HepG2 (cell line): Measurements from ENCODE around the gene TSEN54. TPM values are rescaled to one million over a fixed set of nuclear protein-coding genes. Genes with fewer than 3 reads are reported as not detected.
A peak's percentile ranks its signal among the peaks of the same experiment; 100 is the strongest.

ENCODE experiments used
- ATF3 ChIP-seq: sonication (generic); formaldehyde crosslinking; IDR thresholded peaks from 2 replicates; pipeline ENCODE4 v1.4.0; 2020; ENCODE audit warnings: missing genetic modification reagents
- ATM ChIP-seq: fragments of 450-650 bp; IDR thresholded peaks from 2 replicates; pipeline ENCODE4 v1.7.1; 2017; ENCODE audit warnings: mild to moderate bottlenecking, borderline replicate concordance
- FOXK1 ChIP-seq: sonication (generic); formaldehyde crosslinking; IDR thresholded peaks from 2 replicates; pipeline ENCODE4 v1.4.0; 2020; ENCODE audit warnings: low read depth, missing genetic modification reagents, borderline replicate concordance
- HNRNPK ChIP-seq: fragments of 200-400 bp; formaldehyde crosslinking; IDR thresholded peaks from 2 replicates; pipeline ENCODE4 v1.6.1; 2018; ENCODE audit warnings: low read length, low read depth, moderate library complexity, mild to moderate bottlenecking; ENCODE audit not compliant: poor library complexity, severe bottlenecking
- HNRNPL ChIP-seq: fragments of 200-400 bp; formaldehyde crosslinking; IDR thresholded peaks from 2 replicates; pipeline ENCODE4 v1.6.1; 2017; ENCODE audit warnings: mild to moderate bottlenecking, low read depth, low read length
- MATR3 ChIP-seq: sonication (generic); formaldehyde crosslinking; IDR thresholded peaks from 2 replicates; pipeline ENCODE4 v1.4.0; 2020; ENCODE audit warnings: missing genetic modification reagents
- MBNL3 ChIP-seq: fragments of 250-450 bp; sonication (Bioruptor Pico); conservative IDR thresholded peaks from 2 replicates; pipeline ENCODE4 v1.8.0; 2022; ENCODE audit warnings: mild to moderate bottlenecking, inconsistent platforms
- NAIF1 ChIP-seq: sonication (generic); formaldehyde crosslinking; IDR thresholded peaks from 2 replicates; pipeline ENCODE4 v1.5.0; 2020; ENCODE audit warnings: mild to moderate bottlenecking, missing genetic modification reagents, borderline replicate concordance
- NFE2L1 ChIP-seq: sonication (generic); formaldehyde crosslinking; IDR thresholded peaks from 2 replicates; pipeline ENCODE4 v1.4.0; 2020; ENCODE audit warnings: missing genetic modification reagents, mild to moderate bottlenecking, borderline replicate concordance
- NFE2L2 ChIP-seq: fragments of 150-350 bp; IDR thresholded peaks from 2 replicates; pipeline ENCODE4 v1.6.1; 2014; ENCODE audit warnings: low read length
- NR0B2 ChIP-seq: sonication (generic); formaldehyde crosslinking; IDR thresholded peaks from 2 replicates; pipeline ENCODE4 v1.4.0; 2020; ENCODE audit warnings: mild to moderate bottlenecking, missing genetic modification reagents
- PITX1 ChIP-seq: sonication (generic); formaldehyde crosslinking; IDR thresholded peaks from 2 replicates; pipeline ENCODE4 v1.5.1; 2020; ENCODE audit warnings: mild to moderate bottlenecking, missing genetic modification reagents
- TBL1XR1 ChIP-seq: fragments of 150-350 bp; IDR thresholded peaks from 2 replicates; pipeline ENCODE4 v1.6.1; 2014; ENCODE audit warnings: borderline replicate concordance, low read length; ENCODE audit not compliant: partially characterized antibody
- TCF7 ChIP-seq: sonication (generic); IDR thresholded peaks from 2 replicates; pipeline ENCODE4 v1.6.1; 2016; ENCODE audit warnings: antibody characterized with exemption, low read depth
- ZBTB21 ChIP-seq: sonication (generic); formaldehyde crosslinking; IDR thresholded peaks from 2 replicates; pipeline ENCODE4 v1.4.0; 2020; ENCODE audit warnings: missing genetic modification reagents
- ZBTB25 ChIP-seq: IDR thresholded peaks from 2 replicates; pipeline ENCODE4 v1.6.1; 2018; ENCODE audit warnings: missing genetic modification reagents
- ZFP36L2 ChIP-seq: sonication (generic); formaldehyde crosslinking; IDR thresholded peaks from 2 replicates; pipeline ENCODE4 v1.4.0; 2020; ENCODE audit warnings: missing genetic modification reagents
- ZNF124 ChIP-seq: sonication (generic); formaldehyde crosslinking; IDR thresholded peaks from 2 replicates; pipeline ENCODE4 v1.4.0; 2020; ENCODE audit warnings: missing genetic modification reagents
- ZNF446 ChIP-seq: sonication (generic); formaldehyde crosslinking; IDR thresholded peaks from 2 replicates; pipeline ENCODE4 v1.5.0; 2020; ENCODE audit warnings: mild to moderate bottlenecking, missing genetic modification reagents
- ZNF503 ChIP-seq: sonication (generic); formaldehyde crosslinking; IDR thresholded peaks from 2 replicates; pipeline ENCODE4 v1.4.0; 2020; ENCODE audit warnings: missing genetic modification reagents
- ZNF564 ChIP-seq: sonication (generic); formaldehyde crosslinking; IDR thresholded peaks from 2 replicates; pipeline ENCODE4 v1.8.1; 2023; ENCODE audit warnings: mild to moderate bottlenecking, missing genetic modification reagents
- ZNF670 ChIP-seq: sonication (generic); formaldehyde crosslinking; IDR thresholded peaks from 2 replicates; pipeline ENCODE4 v1.8.0; 2022; ENCODE audit warnings: mild to moderate bottlenecking, missing genetic modification reagents, borderline replicate concordance
- ZNF704 ChIP-seq: sonication (generic); formaldehyde crosslinking; IDR thresholded peaks from 2 replicates; pipeline ENCODE4 v1.8.1; 2023; ENCODE audit warnings: mild to moderate bottlenecking, inconsistent platforms, moderate library complexity, missing genetic modification reagents, borderline replicate concordance
- ZNF883 ChIP-seq: sonication (generic); formaldehyde crosslinking; IDR thresholded peaks from 2 replicates; pipeline ENCODE4 v1.5.1; 2020; ENCODE audit warnings: mild to moderate bottlenecking, missing genetic modification reagents; ENCODE audit errors: not compliant biosample characterization
- polyA plus RNA-seq, 8 experiments: library from polyadenylated mRNA; depleted of rRNA in 3 of 8; stranded (reverse) in 7 of 8; unstranded in 1 of 8; fragments of >200 nt; fragmentation: Illumina TruSeq in 4 of 8; extraction: Trizol in 4 of 8; gene quantifications; 2 replicates each; pipeline versions ENCODE4 v1.2.1 to v1.2.3, GENCODE V29; 2011 to 2016; ENCODE audit warnings: low read depth in 4 of 8, missing spikeins in 1 of 8, mixed read lengths in 1 of 8; ENCODE audit not compliant: insufficient read depth in 1 of 8
- total RNA-seq, 5 experiments: library from RNA; depleted of rRNA; stranded (reverse); fragments of >200 nt; fragmentation: Illumina TruSeq; extraction: Trizol; gene quantifications; 2 replicates each; pipeline ENCODE4 v1.2.3, GENCODE V29; 2016; ENCODE audit warnings: low read depth in 1 of 5

The TSEN54 gene
- total and polyA plus RNA-seq, 2 of the 13 experiments (the other 11 are each of a cell fraction or from before 2014, with no cell fraction given), result 62.9 to 63.3 TPM

- TF ChIP-seq NR0B2 (CRISPR knock-in tag), result peak; percentile 91
- no peak for TF ChIP-seq TCF7
- peak; percentile 59; the same call in 1 of the 2 replicates for TF ChIP-seq ZNF124
- no peak for TF ChIP-seq MBNL3 (CRISPR knock-in tag)
- TF ChIP-seq HNRNPK, result no peak
- TF ChIP-seq ZBTB21 (CRISPR knock-in tag), result 0 out of 2 replicates have a peak, but pooled peaks have one; percentile 37
- TF ChIP-seq FOXK1, result peak; percentile 94
- TF ChIP-seq ZNF704 (CRISPR knock-in tag), result peak; percentile 82; the same call in 1 of the 2 replicates
- no peak for TF ChIP-seq NFE2L2
- peak; percentile 86 for TF ChIP-seq PITX1 (CRISPR knock-in tag)
- TF ChIP-seq MATR3 (CRISPR knock-in tag), result no peak
- TF ChIP-seq ZNF670, result peak; percentile 38; the same call in 1 of the 2 replicates
- TF ChIP-seq ATM, result no peak
- TF ChIP-seq ZNF883 (CRISPR knock-in tag), result no peak
- no peak; the same call in 1 of the 2 replicates for TF ChIP-seq ZFP36L2
- TF ChIP-seq HNRNPL, result peak; percentile 98
- peak; percentile 62; the same call in 1 of the 2 replicates for TF ChIP-seq ZNF503 (CRISPR knock-in tag)
- peak; percentile 85 for TF ChIP-seq ZBTB25
- TF ChIP-seq ATF3, result peak; percentile 59; the same call in 1 of the 2 replicates
- no peak for TF ChIP-seq ZNF446 (CRISPR knock-in tag)
- TF ChIP-seq TBL1XR1, result peak; percentile 16
- peak; percentile 87; the same call in 1 of the 2 replicates for TF ChIP-seq ZNF564 (CRISPR knock-in tag)
- peak; percentile 88 for TF ChIP-seq NAIF1 (CRISPR knock-in tag)
- no peak for TF ChIP-seq NFE2L1 (CRISPR knock-in tag)
These were observed 40.9 kb downstream of the TSEN54 start (continued) for GRCh38 chr17:75557075-75557851.
